Measurements from ENCODE around the gene FANCE. TPM values are rescaled to one million over a fixed set of nuclear protein-coding genes. Genes with fewer than 3 reads are reported as not detected.

FANCE gene, protein sequence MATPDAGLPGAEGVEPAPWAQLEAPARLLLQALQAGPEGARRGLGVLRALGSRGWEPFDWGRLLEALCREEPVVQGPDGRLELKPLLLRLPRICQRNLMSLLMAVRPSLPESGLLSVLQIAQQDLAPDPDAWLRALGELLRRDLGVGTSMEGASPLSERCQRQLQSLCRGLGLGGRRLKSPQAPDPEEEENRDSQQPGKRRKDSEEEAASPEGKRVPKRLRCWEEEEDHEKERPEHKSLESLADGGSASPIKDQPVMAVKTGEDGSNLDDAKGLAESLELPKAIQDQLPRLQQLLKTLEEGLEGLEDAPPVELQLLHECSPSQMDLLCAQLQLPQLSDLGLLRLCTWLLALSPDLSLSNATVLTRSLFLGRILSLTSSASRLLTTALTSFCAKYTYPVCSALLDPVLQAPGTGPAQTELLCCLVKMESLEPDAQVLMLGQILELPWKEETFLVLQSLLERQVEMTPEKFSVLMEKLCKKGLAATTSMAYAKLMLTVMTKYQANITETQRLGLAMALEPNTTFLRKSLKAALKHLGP
- total RNA-seq = 10 to 100 TPM; 14.9 to 15.9 TPM

DNA sequence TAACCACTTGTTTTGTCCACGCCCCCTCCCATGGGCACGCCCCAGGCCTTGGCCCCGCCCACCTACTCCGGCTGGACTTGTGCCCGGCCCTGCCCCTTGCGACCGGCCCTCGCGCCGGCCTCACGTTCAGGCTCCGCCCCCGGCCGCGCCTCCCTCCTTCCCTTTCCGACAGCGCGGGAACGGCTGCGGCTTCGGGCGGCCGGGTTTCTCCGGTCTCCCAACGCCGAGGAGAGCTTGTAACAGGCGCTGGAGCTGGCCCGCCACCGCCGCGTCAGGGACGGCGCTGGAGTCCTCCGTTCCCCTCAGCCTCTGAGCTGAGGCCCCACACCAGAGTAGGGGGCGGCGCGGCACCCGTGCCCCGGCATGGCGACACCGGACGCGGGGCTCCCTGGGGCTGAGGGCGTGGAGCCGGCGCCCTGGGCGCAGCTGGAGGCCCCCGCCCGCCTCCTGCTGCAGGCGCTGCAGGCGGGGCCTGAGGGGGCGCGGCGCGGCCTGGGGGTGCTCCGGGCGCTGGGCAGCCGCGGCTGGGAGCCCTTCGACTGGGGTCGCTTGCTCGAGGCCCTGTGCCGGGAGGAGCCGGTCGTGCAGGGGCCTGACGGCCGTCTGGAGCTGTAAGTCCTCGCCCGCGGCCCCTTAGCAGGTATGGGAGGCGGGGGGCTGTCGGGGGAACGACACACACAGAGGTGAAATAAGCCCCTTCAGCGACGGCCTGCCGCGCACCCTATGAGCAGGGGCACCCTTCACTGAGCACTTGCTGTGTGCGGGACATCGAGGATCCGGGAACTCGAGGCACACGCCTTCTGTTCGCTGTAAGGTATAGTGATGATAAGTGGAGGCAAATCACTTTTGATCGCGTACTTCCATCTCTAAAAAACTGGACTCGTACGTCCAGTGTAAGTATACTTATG lies at the start of gene FANCE:
FANCE (plus strand) TSS at position 156 of the 908 bp plus-strand sequence; CDS start at position 364, 208 bp downstream.
- peaks cover 40% of the 10 kb centered on the region for H3K4me1 Mint-ChIP-seq
- H3K27me3 Mint-ChIP-seq = peaks cover 4% of the 10 kb centered on the region
- peak within 1 kb of the TSS; percentile 86 for H3K4me3 Mint-ChIP-seq
- peaks cover 14% of the 10 kb centered on the region for H3K36me3 Mint-ChIP-seq
- ATAC-seq (ENCODE audit: low read depth) (peak; percentile 80), DNase-seq (peak; percentile 95)
- no peaks in the 10 kb centered on the region for H3K9me3 Mint-ChIP-seq
- POLR2A ChIA-PET = interaction anchor here (0.6 to 2.6 kb wide), 9 partner anchors 15 to 157 kb away, joined by 3 to 11 read pairs (median 5); partner anchors contain the start of genes DEF6 and PPARD
- H3K27ac Mint-ChIP-seq = peak within 1 kb of the TSS; percentile 69

DNA sequence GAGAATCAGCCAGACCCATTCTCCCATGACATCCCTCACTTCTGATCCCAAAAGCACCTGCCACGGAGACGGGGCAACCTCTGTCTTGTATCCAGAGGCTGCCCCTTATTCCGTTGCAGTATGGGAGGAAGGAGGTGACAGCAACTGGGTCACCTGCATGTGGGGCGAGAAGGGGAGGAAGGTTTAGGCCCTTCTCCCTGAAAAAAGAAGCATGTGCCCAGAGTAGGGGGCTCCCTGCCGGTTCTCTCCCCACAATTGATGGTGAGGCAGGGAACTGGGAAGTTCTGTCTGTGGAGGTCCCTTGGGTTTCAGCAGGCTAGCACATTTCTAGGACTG lies 49.3 kb upstream of the FANCE start:
- POLR2A ChIA-PET = no interaction called here
- Mint-ChIP-seq H3K27ac (no peak overlapping the region), H3K36me3 (peaks cover 7% of the 10 kb centered on the region), H3K4me1 (peaks cover 15% of the 10 kb centered on the region), H3K27me3 (no peaks in the 10 kb centered on the region), H3K9me3 (no peaks in the 10 kb centered on the region), H3K4me3 (no peak overlapping the region)
- ATAC-seq (ENCODE audit: low read depth) = no peak
- no peak for DNase-seq

DNA sequence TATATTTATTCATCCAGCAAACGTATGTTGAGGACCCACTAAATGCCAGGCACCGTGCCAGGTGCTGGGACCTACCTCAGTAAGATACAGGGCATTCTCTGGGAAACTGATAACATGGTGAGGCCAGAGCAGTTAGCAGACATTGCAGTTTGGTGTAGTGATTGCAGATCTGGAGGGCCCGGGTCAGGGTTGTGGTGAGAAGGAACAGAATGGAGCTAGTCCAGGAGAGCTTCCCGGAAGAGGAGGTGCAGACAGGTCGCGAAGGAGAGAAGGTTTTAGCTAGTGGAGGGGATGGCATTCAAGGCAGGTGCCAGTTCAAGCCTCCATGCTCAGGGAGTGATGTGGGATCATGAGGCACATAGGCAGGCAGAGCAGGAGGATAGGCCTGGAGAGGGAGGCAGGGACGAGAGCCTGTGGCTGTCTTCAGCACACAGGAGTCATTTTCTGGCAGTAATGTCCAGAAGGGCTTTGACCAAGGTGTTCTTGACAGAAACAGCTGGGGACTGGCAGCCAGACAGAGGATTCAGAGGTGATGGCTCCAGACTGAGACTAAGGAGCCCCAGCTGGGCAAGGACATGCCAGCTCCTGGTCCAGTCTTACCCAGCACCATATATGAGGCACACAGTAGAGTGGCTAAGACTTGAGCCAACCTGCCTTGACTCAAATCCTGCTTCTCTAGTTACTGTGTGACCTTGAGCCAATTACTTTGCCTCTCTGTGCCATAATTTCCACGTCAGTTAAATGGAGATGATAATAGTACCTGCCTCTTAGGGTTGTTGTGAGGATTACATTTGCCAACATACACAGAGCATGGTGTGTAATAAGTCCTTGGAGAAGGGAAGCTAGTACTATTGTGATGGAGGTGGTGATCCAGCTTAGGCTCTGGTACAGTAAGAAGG lies 48.3 kb upstream of the FANCE start:
- Mint-ChIP-seq H3K9me3 (no peaks in the 10 kb centered on the region), H3K4me3 (no peak overlapping the region), H3K36me3 (no peaks in the 10 kb centered on the region), H3K27ac (no peak overlapping the region), H3K27me3 (no peaks in the 10 kb centered on the region), H3K4me1 (peaks cover 19% of the 10 kb centered on the region)
- no peak for DNase-seq
- POLR2A ChIA-PET = no interaction called here
- no peak for ATAC-seq (ENCODE audit: low read depth)

DNA sequence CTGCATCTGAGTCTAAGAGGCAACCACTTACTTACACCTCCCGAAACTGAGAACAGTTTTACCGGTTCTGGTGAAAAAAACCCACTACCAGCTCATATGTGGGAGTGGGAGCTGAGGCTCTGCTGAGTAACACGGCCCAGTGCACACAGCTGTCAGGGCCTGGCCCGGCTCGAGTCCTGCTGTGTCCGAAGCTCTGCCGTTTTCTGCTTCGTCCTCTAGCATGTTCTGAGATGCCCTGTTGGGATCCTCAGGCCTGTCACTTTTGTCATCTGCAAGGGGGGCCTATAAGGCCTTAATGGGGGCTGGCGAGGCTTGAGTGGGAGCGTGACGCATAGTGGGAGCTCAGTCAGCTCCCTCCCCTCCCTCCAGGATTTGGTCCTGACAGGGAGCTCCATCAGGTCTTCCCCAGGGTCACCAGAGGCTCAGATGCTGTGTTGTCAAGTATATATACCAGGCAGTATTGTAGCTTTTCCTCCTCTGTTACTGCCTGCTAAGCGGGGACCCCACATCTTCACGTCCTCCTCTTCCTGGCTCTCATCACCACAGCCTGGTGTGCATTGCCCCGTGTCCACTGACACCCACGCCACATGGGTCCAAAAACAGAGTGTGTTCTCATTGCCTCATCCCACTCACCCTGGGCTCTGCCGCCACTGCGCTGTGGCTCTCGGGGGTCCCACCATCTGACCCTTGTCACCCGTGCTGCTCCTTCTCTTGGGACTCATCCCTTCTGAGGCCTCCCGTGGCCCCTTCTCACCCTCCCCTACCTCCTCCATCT lies 45.2 kb upstream of the FANCE start:
- Mint-ChIP-seq H3K27ac (no peak overlapping the region), H3K4me1 (peaks cover 33% of the 10 kb centered on the region), H3K4me3 (no peak overlapping the region), H3K36me3 (peaks cover 11% of the 10 kb centered on the region), H3K9me3 (no peaks in the 10 kb centered on the region), H3K27me3 (no peaks in the 10 kb centered on the region)
- POLR2A ChIA-PET = no interaction called here
- DNase-seq (no peak), ATAC-seq (ENCODE audit: low read depth) (no peak)

DNA sequence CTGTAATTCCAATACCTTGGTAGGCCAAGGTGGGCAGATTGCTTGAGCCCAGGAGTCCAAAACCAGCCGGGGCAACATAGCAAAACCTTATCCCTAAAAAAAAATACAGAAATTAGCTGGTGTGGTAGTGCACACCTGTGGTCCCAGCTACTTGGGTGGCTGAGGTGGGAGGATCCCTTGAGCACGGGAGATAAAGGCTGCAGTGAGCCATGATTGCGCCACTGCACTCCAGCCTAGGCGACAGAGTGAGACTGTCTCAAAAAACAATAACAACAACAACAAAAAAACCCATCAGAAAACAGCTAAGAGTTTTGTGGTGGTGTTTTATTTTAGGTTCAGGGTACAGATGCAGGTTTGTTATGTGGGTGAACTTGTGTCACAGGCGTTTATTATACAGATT lies 42.9 kb upstream of the FANCE start:
- no peak for ATAC-seq (ENCODE audit: low read depth)
- Mint-ChIP-seq H3K4me3 (no peak overlapping the region), H3K4me1 (peaks cover 41% of the 10 kb centered on the region), H3K9me3 (no peaks in the 10 kb centered on the region), H3K36me3 (peaks cover 28% of the 10 kb centered on the region), H3K27ac (peak overlapping the region; percentile 96), H3K27me3 (no peaks in the 10 kb centered on the region)
- POLR2A ChIA-PET = no interaction called here
- DNase-seq = no peak

DNA sequence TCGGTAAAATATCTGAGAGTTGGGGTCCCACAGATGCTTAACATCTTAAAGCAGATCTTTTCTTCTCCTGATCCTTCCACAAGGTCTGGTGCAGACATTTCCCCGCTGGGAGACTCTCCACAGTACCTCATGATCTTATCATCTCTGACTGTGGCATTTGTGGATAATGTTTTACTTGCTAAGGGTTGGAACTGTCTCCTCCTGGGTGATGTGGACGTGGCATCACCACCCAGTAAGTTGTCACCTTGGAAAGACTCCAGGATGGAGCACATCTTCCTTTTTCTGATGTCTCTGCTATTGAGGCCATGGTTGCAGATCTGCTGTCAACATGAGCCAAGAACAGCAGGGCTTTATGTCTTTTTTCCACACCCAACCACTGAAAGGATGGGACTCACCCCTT lies 42.0 kb upstream of the FANCE start:
- no peaks in the 10 kb centered on the region for H3K9me3 Mint-ChIP-seq
- H3K27ac Mint-ChIP-seq = peak overlapping the region; percentile 96
- H3K36me3 Mint-ChIP-seq = peaks cover 35% of the 10 kb centered on the region
- H3K27me3 Mint-ChIP-seq = no peaks in the 10 kb centered on the region
- POLR2A ChIA-PET = no interaction called here
- DNase-seq (no peak), ATAC-seq (ENCODE audit: low read depth) (no peak)
- peak overlapping the region; percentile 86 for H3K4me3 Mint-ChIP-seq
- H3K4me1 Mint-ChIP-seq = peaks cover 50% of the 10 kb centered on the region

DNA sequence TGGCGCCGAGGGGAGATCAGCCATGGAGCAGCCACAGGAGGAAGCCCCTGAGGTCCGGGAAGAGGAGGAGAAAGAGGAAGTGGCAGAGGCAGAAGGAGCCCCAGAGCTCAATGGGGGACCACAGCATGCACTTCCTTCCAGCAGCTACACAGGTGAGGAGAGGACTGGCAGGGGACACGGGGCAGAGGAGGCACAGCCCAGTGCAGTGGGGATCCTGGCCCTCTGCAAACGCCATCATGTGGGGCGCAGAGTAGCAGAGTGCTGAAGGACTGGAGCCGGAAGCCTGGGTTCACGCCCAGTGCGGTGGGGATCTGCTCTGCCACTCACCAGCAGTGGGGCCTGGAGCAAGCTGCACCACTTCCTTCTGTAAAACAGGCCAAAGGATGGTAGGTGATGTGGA lies 41.1 kb upstream of the FANCE start:
- ATAC-seq (ENCODE audit: low read depth) (peak; percentile 93), DNase-seq (peak; percentile 58)
- peaks cover 57% of the 10 kb centered on the region for H3K4me1 Mint-ChIP-seq
- H3K9me3 Mint-ChIP-seq = no peaks in the 10 kb centered on the region
- POLR2A ChIA-PET = interaction anchor here (0.7 to 1.2 kb wide), 3 partner anchors 9 to 67 kb away, joined by 3 to 7 read pairs (median 4); no protein-coding TSS in a partner anchor
- H3K4me3 Mint-ChIP-seq = peak overlapping the region; percentile 86
- H3K27me3 Mint-ChIP-seq = no peaks in the 10 kb centered on the region
- H3K36me3 Mint-ChIP-seq = peaks cover 39% of the 10 kb centered on the region
- peak overlapping the region; percentile 96 for H3K27ac Mint-ChIP-seq

DNA sequence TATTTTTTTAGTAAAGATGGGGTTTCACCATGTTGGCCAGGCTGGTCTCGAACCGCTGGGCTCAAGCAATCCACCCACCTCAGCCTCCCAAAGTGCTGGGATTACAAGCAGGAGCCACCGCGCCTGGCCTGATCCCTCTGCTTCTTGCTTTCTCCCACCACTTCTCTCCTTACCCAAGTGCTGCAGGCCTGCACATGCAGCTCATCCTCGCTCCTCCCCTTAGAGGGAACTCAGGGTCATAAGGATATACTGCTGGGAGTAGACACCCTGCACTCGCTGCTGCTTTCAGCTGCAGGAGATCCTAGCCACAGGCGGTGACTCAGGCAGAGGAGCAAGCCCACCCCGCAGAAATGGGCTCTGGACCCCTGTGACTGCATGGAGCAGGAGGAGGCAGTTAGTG lies 40.0 kb upstream of the FANCE start:
- no peak for DNase-seq
- Mint-ChIP-seq H3K27me3 (no peaks in the 10 kb centered on the region), H3K4me3 (peak overlapping the region; percentile 86), H3K36me3 (peaks cover 44% of the 10 kb centered on the region), H3K9me3 (no peaks in the 10 kb centered on the region), H3K4me1 (peaks cover 66% of the 10 kb centered on the region), H3K27ac (peak overlapping the region; percentile 82)
- no peak for ATAC-seq (ENCODE audit: low read depth)
- POLR2A ChIA-PET = interaction anchor here (1.2 kb wide), 1 partner anchor 68 kb away, joined by 3 read pairs; no protein-coding TSS in a partner anchor

DNA sequence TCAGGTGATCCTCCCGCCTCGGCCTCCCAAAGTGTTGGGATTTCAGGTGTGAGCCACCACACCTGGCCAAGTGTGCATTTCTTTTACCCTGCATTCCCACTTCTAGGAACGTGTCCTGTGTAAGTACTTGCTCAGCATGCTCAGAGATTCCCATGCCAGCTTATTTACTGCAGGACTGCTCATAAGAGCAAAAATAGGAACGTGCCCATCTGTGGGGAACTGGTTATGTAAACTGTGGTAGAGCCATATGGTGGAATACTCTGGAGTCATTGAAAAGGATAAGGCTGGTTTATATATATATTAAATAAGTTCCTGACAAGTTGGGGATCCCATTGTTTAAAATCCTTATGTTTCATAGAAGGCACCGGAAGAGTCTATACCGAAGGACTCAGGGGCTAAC lies 38.2 kb upstream of the FANCE start:
- no peak for DNase-seq
- no peak for ATAC-seq (ENCODE audit: low read depth)
- Mint-ChIP-seq H3K27ac (no peak overlapping the region), H3K4me1 (peaks cover 78% of the 10 kb centered on the region), H3K36me3 (peaks cover 50% of the 10 kb centered on the region), H3K4me3 (no peak overlapping the region), H3K27me3 (no peaks in the 10 kb centered on the region), H3K9me3 (no peaks in the 10 kb centered on the region)
- POLR2A ChIA-PET = interaction anchor here (0.6 kb wide), 1 partner anchor 532 kb away, joined by 5 read pairs; no protein-coding TSS in a partner anchor

DNA sequence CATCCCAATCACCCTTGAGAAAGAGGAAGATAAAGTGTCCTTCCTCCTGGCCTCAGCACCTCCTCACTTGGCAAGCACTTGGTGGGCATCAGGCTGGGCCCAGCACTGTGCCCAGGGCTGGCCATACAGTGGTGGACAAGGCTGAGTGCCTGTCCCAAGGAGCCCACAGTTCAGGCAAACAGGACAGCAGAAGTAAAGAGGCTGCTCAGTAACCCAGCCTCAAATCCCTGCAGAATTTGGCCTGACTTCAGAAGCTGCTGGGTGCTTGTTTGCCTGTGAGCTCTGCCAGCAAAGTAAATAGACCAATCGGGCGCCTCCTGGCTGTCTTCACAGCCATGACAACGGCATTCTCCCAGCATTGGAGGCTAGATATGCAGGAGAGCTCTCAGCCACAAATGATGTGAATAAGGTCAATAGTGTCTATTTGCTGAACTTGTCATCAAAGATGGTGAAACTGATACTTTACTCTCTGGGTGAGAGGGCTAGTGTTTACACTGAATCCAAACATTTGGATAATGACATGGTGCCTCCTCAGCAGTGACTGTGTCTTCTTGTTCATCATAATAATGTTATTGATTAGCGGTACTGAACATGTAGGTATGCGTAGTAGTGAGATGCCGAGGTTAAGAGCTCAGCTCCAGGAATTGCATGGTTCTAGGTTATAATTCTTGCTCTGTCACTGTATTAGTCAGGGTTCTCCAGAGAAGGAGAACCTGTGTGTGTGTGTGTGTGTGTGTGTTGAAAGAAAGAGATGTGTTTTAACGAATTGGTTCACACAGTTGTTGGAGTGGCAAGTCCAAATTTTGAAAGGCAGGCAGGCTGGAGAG lies 36.9 kb upstream of the FANCE start:
- POLR2A ChIA-PET = interaction anchor here (0.6 to 0.7 kb wide), 2 partner anchors 52 to 995 kb away, joined by 3 to 5 read pairs; no protein-coding TSS in a partner anchor
- peaks cover 79% of the 10 kb centered on the region for H3K4me1 Mint-ChIP-seq

DNA sequence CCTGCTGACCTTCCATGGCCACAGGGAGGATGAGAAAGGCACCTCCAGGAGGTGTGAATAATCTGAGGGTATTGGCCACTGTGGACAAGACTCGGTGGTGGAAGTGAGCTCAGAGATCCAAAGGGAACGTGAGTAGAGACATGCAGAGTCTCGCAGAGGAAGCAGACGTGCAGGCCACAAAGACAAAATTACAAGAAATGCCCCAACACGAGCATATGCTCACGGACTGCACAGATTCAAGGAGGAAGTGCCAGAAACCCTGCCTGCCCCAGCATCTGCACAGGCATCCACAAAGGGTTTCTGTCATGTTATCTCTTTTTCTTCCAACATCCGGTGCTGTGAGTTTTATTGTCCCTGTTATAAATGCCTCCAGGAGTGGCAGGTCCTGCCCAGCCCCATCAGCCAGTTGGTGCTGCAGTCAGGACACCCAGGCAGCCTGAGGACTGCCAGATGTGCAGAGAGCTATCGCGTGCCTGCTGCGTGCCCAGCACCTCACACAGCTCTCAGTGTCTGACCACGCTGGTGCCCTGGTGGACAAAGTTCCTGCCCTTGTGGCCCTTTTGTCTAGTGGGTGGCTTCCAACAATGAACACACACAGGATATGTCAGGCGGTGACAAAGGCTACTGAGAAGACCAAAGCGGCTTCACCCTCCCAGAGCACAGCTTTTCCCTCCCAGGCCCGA lies 34.0 kb upstream of the FANCE start:
- DNase-seq = peak; percentile 58
- Mint-ChIP-seq H3K4me3 (peak overlapping the region; percentile 46), H3K36me3 (peaks cover 39% of the 10 kb centered on the region), H3K9me3 (no peaks in the 10 kb centered on the region), H3K27me3 (no peaks in the 10 kb centered on the region), H3K27ac (peak overlapping the region; percentile 96), H3K4me1 (peaks cover 53% of the 10 kb centered on the region)
- POLR2A ChIA-PET = interaction anchor here (0.5 to 1.8 kb wide), 13 partner anchors 17 to 318 kb away, joined by 3 to 11 read pairs (median 3); partner anchors contain the start of gene FANCE
- peak; percentile 80 for ATAC-seq (ENCODE audit: low read depth)

More for the DNA sequence above, 36.9 kb upstream of the FANCE start:
- no peaks in the 10 kb centered on the region for H3K9me3 Mint-ChIP-seq
- H3K27ac Mint-ChIP-seq = peak overlapping the region; percentile 77
- no peak for DNase-seq
- no peaks in the 10 kb centered on the region for H3K27me3 Mint-ChIP-seq
- H3K4me3 Mint-ChIP-seq = peak overlapping the region; percentile 29
- peaks cover 52% of the 10 kb centered on the region for H3K36me3 Mint-ChIP-seq
- no peak for ATAC-seq (ENCODE audit: low read depth)
